ENCODE results near the gene JPH2. TPM values are rescaled to one million over a fixed set of nuclear protein-coding genes. Genes with fewer than 3 reads are reported as not detected.
A peak's percentile ranks its signal among the peaks of the same experiment; 100 is the strongest.

Gene JPH2
- total and polyA plus RNA-seq, 2 of the 4 experiments (the other 2 are of a cell fraction), result 0.44 to 0.54 TPM

GRCh38 chr20:44111712-44112335 lies 75.2 kb downstream of the JPH2 start:
- Histone ChIP-seq H2BK15ac (ENCODE audit: low read depth, low read length) (no peak overlapping the region), H3K4me3 (ENCODE audit: insufficient read depth, low read depth, low read length) (no peak overlapping the region), H3K14ac (replicated peaks; ENCODE audit: low read depth, low read length) (no peak overlapping the region), H2BK5ac (ENCODE audit: low read depth, low read length, poor library complexity, severe bottlenecking) (no peak overlapping the region), H3K79me1 (ENCODE audit: low read depth in 1 of 2, low read length in 2 of 2) (no peaks in the 10 kb centered on the region), H4K20me1 (ENCODE audit: insufficient read depth, low read length) (no peaks in the 10 kb centered on the region), H2AK9ac (replicated peaks; ENCODE audit: low read depth, low read length, poor library complexity) (peak overlapping the region; percentile 15), H3K27ac (ENCODE audit: insufficient read depth, low read length) (no peak overlapping the region), H3K36me3 (ENCODE audit: control insufficient read depth, insufficient read depth, low read length) (no peaks in the 10 kb centered on the region), H3K18ac (ENCODE audit: low read depth, low read length) (no peak overlapping the region), H3K4me2 (ENCODE audit: low read depth, low read length) (no peak overlapping the region), H2BK20ac (ENCODE audit: low read depth, low read length) (no peak overlapping the region), H3K56ac (ENCODE audit: extremely low read depth, insufficient read depth, low read length) (no peak overlapping the region), H3K23ac (ENCODE audit: low read depth, low read length) (no peak overlapping the region), H2BK120ac (ENCODE audit: low read depth, low read length) (no peak overlapping the region), H4K91ac (ENCODE audit: insufficient read depth, low read depth, low read length) (no peak overlapping the region), H3K9me1 (ENCODE audit: insufficient read depth, low read length) (no peaks in the 10 kb centered on the region; the same call in 1 of the 2 replicates), H4K5ac (ENCODE audit: low read depth, low read length) (no peak overlapping the region), H2AFZ (replicated peaks; ENCODE audit: low read length, poor library complexity) (peak overlapping the region; percentile 54), H4K8ac (ENCODE audit: low read depth in 2 of 2, low read length in 2 of 2) (no peak overlapping the region), H3K4ac (ENCODE audit: low read depth, low read length) (no peak overlapping the region; the same call in 1 of the 2 replicates), H3K9me3 (ENCODE audit: control insufficient read depth, insufficient read depth, low read length) (peaks cover 4% of the 10 kb centered on the region), H3K4me1 (ENCODE audit: control insufficient read depth, insufficient read depth, low read length) (peaks cover 1% of the 10 kb centered on the region; the same call in 1 of the 2 replicates), H3K9ac (ENCODE audit: low read depth, low read length) (no peak overlapping the region), H3K27me3 (ENCODE audit: control insufficient read depth, insufficient read depth, low read length) (peaks cover 8% of the 10 kb centered on the region), H2AK5ac (ENCODE audit: low read depth, low read length) (no peak overlapping the region)
- intact Hi-C loops (cut with micrococcal nuclease), result no loop called here
- dilution Hi-C loops (cut with HindIII; ENCODE audit: low sequenced_read_pairs, unreplicated experiment), result no loop called here
- POLR2A ChIA-PET (ENCODE audit: unreplicated experiment), result no interaction called here
- CTCF ChIA-PET, result interaction anchor here (0.6 to 1.6 kb wide), 3 partner anchors 78 to 446 kb away, joined by 3 to 8 read pairs (median 3); no protein-coding TSS in a partner anchor
- BruUV-seq (replicated peaks), result no TSS peak
- TF ChIP-seq MXI1 (IDR thresholded peaks at IDR 0.05; ENCODE audit: borderline replicate concordance, low read depth, low read length) (no peak), FOS (IDR thresholded peaks at IDR 0.05; ENCODE audit: low read depth, low read length) (no peak), RCOR1 (IDR thresholded peaks at IDR 0.05; ENCODE audit: insufficient replicate concordance, low read length) (no peak), RFX5 (IDR thresholded peaks at IDR 0.05; ENCODE audit: low read depth, low read length) (no peak), POLR2A (IDR thresholded peaks at IDR 0.05; ENCODE audit: low read depth, low read length) (no peak), NFE2L2 (IDR thresholded peaks at IDR 0.05; ENCODE audit: low read depth, low read length) (no peak), SMC3 (IDR thresholded peaks at IDR 0.05; ENCODE audit: low read depth, low read length) (no peak), ELK1 (IDR thresholded peaks at IDR 0.05; ENCODE audit: borderline replicate concordance, low read depth, low read length) (no peak), BHLHE40 (IDR thresholded peaks at IDR 0.05; ENCODE audit: low read depth, low read length) (no peak), MAFK (IDR thresholded peaks at IDR 0.05; ENCODE audit: low read depth, low read length) (no peak), USF2 (IDR thresholded peaks at IDR 0.05; ENCODE audit: low read depth, low read length) (no peak), MAZ (IDR thresholded peaks at IDR 0.05; ENCODE audit: borderline replicate concordance, low read depth, low read length) (no peak), RAD21 (IDR thresholded peaks at IDR 0.05; ENCODE audit: low read length) (no peak), CHD1 (IDR thresholded peaks at IDR 0.05; ENCODE audit: low read depth, low read length) (no peak), CTCF (conservative IDR thresholded peaks at IDR 0.05; ENCODE audit: low read depth, low read length) (no peak), CEBPB (IDR thresholded peaks at IDR 0.05; ENCODE audit: low read depth, low read length) (no peak)
- in situ Hi-C loops (cut with MboI; ENCODE audit: low sequenced_read_pairs), result no loop called here
- DNase-seq, result peak; percentile 7
- peak; percentile 50 for ATAC-seq (ENCODE audit: low read depth)
- no CpG with 5 or more reads among the region's 6 CpGs for WGBS, 2 experiments (ENCODE audit: extremely low coverage in 2 of 2, insufficient read length in 1 of 2)
